EL (cell line): Measurements from ENCODE around the gene PARD6G.

Experiments
- DNase-seq: peaks from one replicate; pipeline ENCODE4 v3.0.0-alpha.2; 2016

PARD6G gene

GRCh38 chr18:80205294-80205693 lies 42.0 kb downstream of the PARD6G start:
- no peak for DNase-seq

- DNase-seq, result no peak
Observed at GRCh38 chr18:80204142-80204541, 43.2 kb downstream of the PARD6G start.

- DNase-seq, result no peak
Observed at GRCh38 chr18:80203249-80203648, 44.1 kb downstream of the PARD6G start.

GRCh38 chr18:80202264-80202998 lies 44.9 kb downstream of the PARD6G start:
- no peak for DNase-seq

- DNase-seq, result no peak
Observed at GRCh38 chr18:80201739-80202138, 45.6 kb downstream of the PARD6G start.

- no peak for DNase-seq
Observed at GRCh38 chr18:80200932-80201672, 46.2 kb downstream of the PARD6G start.

- DNase-seq, result no peak
Observed at GRCh38 chr18:80200171-80200931, 47.0 kb downstream of the PARD6G start.

GRCh38 chr18:80198994-80199748 lies 48.1 kb downstream of the PARD6G start:
- DNase-seq, result no peak

GRCh38 chr18:80198391-80198790 lies 48.9 kb downstream of the PARD6G start:
- no peak for DNase-seq

GRCh38 chr18:80197528-80197927 lies 49.8 kb downstream of the PARD6G start:
- DNase-seq, result no peak

GRCh38 chr18:80196528-80197320 lies 50.6 kb downstream of the PARD6G start:
- DNase-seq, result peak; percentile 10

- no peak for DNase-seq
Observed at GRCh38 chr18:80194874-80195570, 52.3 kb downstream of the PARD6G start.

GRCh38 chr18:80193701-80194100 lies 53.6 kb downstream of the PARD6G start:
- no peak for DNase-seq

GRCh38 chr18:80192653-80193385 lies 54.5 kb downstream of the PARD6G start:
- no peak for DNase-seq

GRCh38 chr18:80191907-80192652 lies 55.2 kb downstream of the PARD6G start:
- DNase-seq, result no peak

GRCh38 chr18:80191264-80191663 lies 56.0 kb downstream of the PARD6G start:
- DNase-seq, result no peak

- DNase-seq, result no peak
Observed at GRCh38 chr18:80190311-80190710, 57.0 kb downstream of the PARD6G start.

- no peak for DNase-seq
Observed at GRCh38 chr18:80189531-80189865, 57.8 kb downstream of the PARD6G start.

GRCh38 chr18:80188643-80189530 lies 58.4 kb downstream of the PARD6G start:
- DNase-seq, result no peak
